ENCODE results near the gene SMIM8. TPM values are rescaled to one million over a fixed set of nuclear protein-coding genes. Genes with fewer than 3 reads are reported as not detected.

Gene SMIM8
- total RNA-seq, 1 donor from 2014 or later, result 6.9 TPM

- H3K9ac ChIP-seq (ENCODE audit: low read length), result no peak overlapping the region
These were observed 29.2 kb downstream of the SMIM8 start for GRCh38 chr6:87351583-87351982.

DNA sequence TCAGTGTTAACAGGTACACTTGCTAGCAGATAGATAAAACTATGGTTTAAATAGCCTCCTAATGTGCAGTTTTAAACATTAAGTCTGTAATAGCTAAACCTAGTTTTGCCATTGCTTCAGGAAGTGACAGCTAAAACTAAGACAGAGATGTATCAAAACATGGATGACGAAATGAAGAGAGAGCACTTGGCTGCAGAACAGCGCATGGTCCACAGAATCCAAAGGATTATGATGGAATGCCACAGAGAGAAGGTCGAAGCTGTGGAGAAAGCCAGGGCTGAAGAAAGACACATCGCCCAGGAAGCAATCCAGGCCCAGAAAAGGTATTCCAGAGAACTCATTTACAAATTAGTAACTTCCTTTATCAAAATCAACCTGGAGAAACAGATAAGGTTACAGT, 33.8 kb downstream of the SMIM8 start:
- Mint-ChIP-seq H3K27ac (ENCODE audit: unreplicated experiment) (no peak overlapping the region), H3K27me3 (ENCODE audit: low read depth, unreplicated experiment) (no peaks in the 10 kb centered on the region), H3K36me3 (ENCODE audit: low read depth, unreplicated experiment) (no peaks in the 10 kb centered on the region), H3K9me3 (ENCODE audit: unreplicated experiment) (no peaks in the 10 kb centered on the region), H3K4me3 (ENCODE audit: unreplicated experiment) (no peak overlapping the region), H3K4me1 (ENCODE audit: low read depth, unreplicated experiment) (no peaks in the 10 kb centered on the region)
- no peaks in the 10 kb centered on the region for H4K20me1 ChIP-seq (ENCODE audit: insufficient read depth, low read length)
- H3K4me1 ChIP-seq (ENCODE audit: insufficient read depth, low read length), result no peaks in the 10 kb centered on the region
- no peaks in the 10 kb centered on the region for H3K27me3 ChIP-seq (ENCODE audit: insufficient read depth, low read length)
- H3K27ac ChIP-seq (ENCODE audit: low read depth, low read length), result no peak overlapping the region
- H3K9ac ChIP-seq (ENCODE audit: low read length), result no peak overlapping the region
- DNase-seq (ENCODE audit: low read depth) (no peak), FAIRE-seq (no peak)
- TF ChIP-seq EZH2 (IDR thresholded peaks at IDR 0.05; ENCODE audit: insufficient read depth, low read length), result no peak
- TF ChIP-seq CTCF (IDR thresholded peaks at IDR 0.05; ENCODE audit: insufficient read depth, low read depth, low read length), result no peak
- H3K36me3 ChIP-seq (ENCODE audit: insufficient read depth, low read length), result no peaks in the 10 kb centered on the region
- no peaks in the 10 kb centered on the region for H3K9me3 ChIP-seq (ENCODE audit: insufficient read depth, low read depth, low read length)
- no peak overlapping the region for H2AFZ ChIP-seq (ENCODE audit: low read depth, low read length)
- H3K4me3 ChIP-seq (ENCODE audit: insufficient read depth, low read depth, low read length), result no peak overlapping the region
- no peaks in the 10 kb centered on the region for H3K79me2 ChIP-seq (ENCODE audit: insufficient read depth, low read length)
- H3K4me2 ChIP-seq (ENCODE audit: low read length), result no peak overlapping the region

More at GRCh38 chr6:87351583-87351982, 29.2 kb downstream of the SMIM8 start:
- no peak overlapping the region for H3K4me3 Mint-ChIP-seq (ENCODE audit: unreplicated experiment)
- no peaks in the 10 kb centered on the region for H3K27me3 ChIP-seq (ENCODE audit: insufficient read depth, low read length)
- no peak overlapping the region for H3K27ac ChIP-seq (ENCODE audit: low read depth, low read length)
- no peaks in the 10 kb centered on the region for H3K4me1 ChIP-seq (ENCODE audit: insufficient read depth, low read length)
- FAIRE-seq (no peak), DNase-seq (ENCODE audit: low read depth) (no peak)
- H2AFZ ChIP-seq (ENCODE audit: low read depth, low read length), result no peak overlapping the region
- no peaks in the 10 kb centered on the region for H3K36me3 Mint-ChIP-seq (ENCODE audit: low read depth, unreplicated experiment)
- no peaks in the 10 kb centered on the region for H3K9me3 Mint-ChIP-seq (ENCODE audit: unreplicated experiment)
- H3K79me2 ChIP-seq (ENCODE audit: insufficient read depth, low read length), result no peaks in the 10 kb centered on the region
- H3K4me3 ChIP-seq (ENCODE audit: insufficient read depth, low read depth, low read length), result no peak overlapping the region
- no peaks in the 10 kb centered on the region for H4K20me1 ChIP-seq (ENCODE audit: insufficient read depth, low read length)
- H3K4me2 ChIP-seq (ENCODE audit: low read length), result no peak overlapping the region
- no peaks in the 10 kb centered on the region for H3K27me3 Mint-ChIP-seq (ENCODE audit: low read depth, unreplicated experiment)
- H3K36me3 ChIP-seq (ENCODE audit: insufficient read depth, low read length), result no peaks in the 10 kb centered on the region
- H3K9me3 ChIP-seq (ENCODE audit: insufficient read depth, low read depth, low read length), result no peaks in the 10 kb centered on the region
- TF ChIP-seq EZH2 (IDR thresholded peaks at IDR 0.05; ENCODE audit: insufficient read depth, low read length), result no peak
- H3K4me1 Mint-ChIP-seq (ENCODE audit: low read depth, unreplicated experiment), result peaks cover 1% of the 10 kb centered on the region
- H3K27ac Mint-ChIP-seq (ENCODE audit: unreplicated experiment), result no peak overlapping the region

DNA sequence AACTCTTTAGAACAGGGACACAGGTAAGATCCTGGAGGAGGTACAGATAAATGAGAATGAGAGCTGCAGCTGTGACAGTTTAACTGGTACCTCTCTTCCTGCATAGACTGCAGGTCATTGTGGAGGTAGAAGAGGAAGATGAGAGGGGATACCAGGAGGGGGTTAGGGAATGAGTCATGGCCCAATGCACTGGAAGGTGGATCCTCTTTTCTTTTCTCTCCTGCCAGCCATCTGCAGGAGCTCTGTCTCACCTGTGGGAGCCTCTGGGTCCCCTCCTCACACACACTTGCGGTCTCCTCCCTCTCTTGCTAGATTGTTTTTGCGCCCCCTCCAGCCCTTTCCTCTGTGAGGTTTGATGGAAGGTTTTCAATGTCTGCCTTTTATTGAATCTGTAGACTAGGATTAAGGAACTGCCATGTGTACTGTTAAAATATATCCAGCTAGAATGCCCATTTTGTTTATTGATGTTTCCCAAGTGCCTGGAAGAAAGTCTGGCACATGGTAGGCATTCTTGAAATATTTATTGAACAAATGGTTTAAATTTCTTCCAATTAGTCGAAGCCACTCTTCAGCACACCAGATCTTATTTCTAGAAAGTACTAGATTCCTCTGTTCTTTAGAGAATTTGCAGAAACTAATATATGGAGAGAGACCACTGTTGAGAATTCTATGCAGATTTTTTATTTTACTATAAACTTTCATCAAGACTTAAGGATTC, 35.2 kb downstream of the SMIM8 start:
- Histone ChIP-seq H2AFZ (ENCODE audit: low read depth, low read length) (no peak overlapping the region), H3K27ac (ENCODE audit: low read depth, low read length) (no peak overlapping the region), H3K4me3 (ENCODE audit: insufficient read depth, low read depth, low read length) (no peak overlapping the region), H3K9ac (ENCODE audit: low read length) (no peak overlapping the region), H3K4me1 (ENCODE audit: insufficient read depth, low read length) (no peaks in the 10 kb centered on the region), H4K20me1 (ENCODE audit: insufficient read depth, low read length) (no peaks in the 10 kb centered on the region), H3K27me3 (ENCODE audit: insufficient read depth, low read length) (no peaks in the 10 kb centered on the region), H3K4me2 (ENCODE audit: low read length) (no peak overlapping the region), H3K36me3 (ENCODE audit: insufficient read depth, low read length) (no peaks in the 10 kb centered on the region), H3K9me3 (ENCODE audit: insufficient read depth, low read depth, low read length) (no peaks in the 10 kb centered on the region), H3K79me2 (ENCODE audit: insufficient read depth, low read length) (no peaks in the 10 kb centered on the region)
- no peaks in the 10 kb centered on the region for H3K36me3 Mint-ChIP-seq (ENCODE audit: low read depth, unreplicated experiment)
- DNase-seq (ENCODE audit: low read depth) (no peak), FAIRE-seq (no peak)
- no peaks in the 10 kb centered on the region for H3K4me1 Mint-ChIP-seq (ENCODE audit: low read depth, unreplicated experiment)
- H3K27ac Mint-ChIP-seq (ENCODE audit: unreplicated experiment), result no peak overlapping the region
- TF ChIP-seq EZH2 (IDR thresholded peaks at IDR 0.05; ENCODE audit: insufficient read depth, low read length), result no peak
- TF ChIP-seq CTCF (IDR thresholded peaks at IDR 0.05; ENCODE audit: insufficient read depth, low read depth, low read length), result no peak
- H3K27me3 Mint-ChIP-seq (ENCODE audit: low read depth, unreplicated experiment), result no peaks in the 10 kb centered on the region
- H3K4me3 Mint-ChIP-seq (ENCODE audit: unreplicated experiment), result no peak overlapping the region
- no peaks in the 10 kb centered on the region for H3K9me3 Mint-ChIP-seq (ENCODE audit: unreplicated experiment)
